OCI-LY7 (cell line): ENCODE measurements around the gene FRRS1. TPM values are rescaled to one million over a fixed set of nuclear protein-coding genes. Genes with fewer than 3 reads are reported as not detected.

Experiments
- BruUV-seq: library from RNA; stranded (reverse); fragments of 400-500 nt; replicated peaks from 2 replicates; lab custom pipeline; 2021; lab: Mats Ljungman, UMichigan
- CTCF ChIA-PET: fragments of 300-600 bp; sonication (Branson Sonifier 250); formaldehyde crosslinking; loops from one replicate; lab custom pipeline; 2022; ENCODE audit warnings: antibody characterized with exemption; ENCODE audit not compliant: unreplicated experiment; lab: Charles Lee
- POLR2A ChIA-PET: fragments of 300-600 bp; sonication (Branson Sonifier 250); formaldehyde crosslinking; loops from one replicate; lab custom pipeline; 2022; ENCODE audit warnings: antibody characterized with exemption; lab: Charles Lee
- DNase-seq: peaks from one replicate; pipeline ENCODE4 v3.0.0-alpha.2; 2015; ENCODE audit warnings: low spot score
- H2AFZ ChIP-seq: fragments of 200-600 bp; sonication (generic), shearing (Covaris generic); 2 replicates; pipeline ENCODE4 v1.6.1; 2014; ENCODE audit warnings: mild to moderate bottlenecking, antibody characterized with exemption, low read length, moderate library complexity
- H3K27ac ChIP-seq: fragments of 200-600 bp; sonication (generic); 2 replicates; pipeline ENCODE4 v1.5.1; 2014; ENCODE audit warnings: mixed run types, low read depth, mild to moderate bottlenecking, moderate library complexity, low read length, inconsistent platforms; ENCODE audit not compliant: poor library complexity, severe bottlenecking
- H3K36me3 ChIP-seq: fragments of 200-600 bp; sonication (generic); 2 replicates; pipeline ENCODE4 v1.6.1; 2014; ENCODE audit warnings: mild to moderate bottlenecking, antibody characterized with exemption, low read length, moderate library complexity, mixed read lengths; ENCODE audit not compliant: insufficient read depth
- H3K4me1 ChIP-seq: fragments of 200-600 bp; sonication (generic); 2 replicates; pipeline ENCODE4 v1.5.1; 2014; ENCODE audit warnings: mild to moderate bottlenecking, low read length; ENCODE audit not compliant: insufficient read depth, poor library complexity, severe bottlenecking
- H3K4me2 ChIP-seq: fragments of 200-600 bp; sonication (generic); 2 replicates; pipeline ENCODE4 v1.6.1; 2014; ENCODE audit warnings: mild to moderate bottlenecking, low read length
- H3K4me3 ChIP-seq: fragments of 200-600 bp; sonication (generic); 2 replicates; pipeline ENCODE4 v1.5.1; 2014; ENCODE audit warnings: mild to moderate bottlenecking, low read depth, low read length; ENCODE audit not compliant: poor library complexity, severe bottlenecking
- H3K79me2 ChIP-seq: fragments of 200-600 bp; sonication (generic); 2 replicates; pipeline ENCODE4 v1.6.1; 2016; ENCODE audit warnings: low read depth, mild to moderate bottlenecking, low read length, moderate library complexity, mixed read lengths; ENCODE audit not compliant: insufficient read depth
- H3K9me2 ChIP-seq: fragments of 200-600 bp; sonication (generic); 2 replicates; pipeline ENCODE4 v1.6.1; 2016; ENCODE audit warnings: mild to moderate bottlenecking, low read length, mixed read lengths; ENCODE audit not compliant: insufficient read depth
- H3K9me3 ChIP-seq: fragments of 200-600 bp; sonication (generic); 2 replicates; pipeline ENCODE4 v1.6.1; 2014; ENCODE audit warnings: mild to moderate bottlenecking, mixed run types, low read length, mixed read lengths
- H4K20me1 ChIP-seq: fragments of 200-600 bp; sonication (generic); 2 replicates; pipeline ENCODE4 v1.6.1; 2014; ENCODE audit warnings: mild to moderate bottlenecking, antibody characterized with exemption, low read length, moderate library complexity, mixed read lengths; ENCODE audit not compliant: insufficient read depth
- CTCF ChIP-seq: fragments of 200-600 bp; sonication (generic); conservative IDR thresholded peaks from 2 replicates; pipeline ENCODE4 v1.5.1; 2014; ENCODE audit warnings: mild to moderate bottlenecking, antibody characterized with exemption, low read length, moderate library complexity, mixed read lengths
- EZH2phosphoT487 ChIP-seq: fragments of 200-600 bp; sonication (generic); IDR thresholded peaks from 2 replicates; pipeline ENCODE4 v1.6.1; 2018; ENCODE audit warnings: low read depth, borderline replicate concordance, mild to moderate bottlenecking, mixed run types, antibody characterized with exemption, low read length, moderate library complexity, mixed read lengths
- intact Hi-C: fragments of 100-400 bp; cut with micrococcal nuclease; formaldehyde crosslinking; loops from one replicate; pipeline ENCODE4 v1.10.0; 2022; ENCODE audit not compliant: unreplicated experiment
- small RNA-seq: library from RNA; depleted of rRNA; stranded (forward); fragments of <200 nt; gene quantifications from one replicate; pipeline ENCODE3, GENCODE V24; 2014
- total RNA-seq, 2 experiments: library from RNA; depleted of rRNA in 1 of 2; stranded (reverse); fragments of >200 nt in 1 of 2; shearing (Covaris generic) in 1 of 2; gene quantifications; 2 replicates each; pipeline ENCODE4 v1.2.3, GENCODE V29; 2014 to 2022

FRRS1 gene
- total RNA-seq, 2 experiments from 2014 or later, result 4.5 to 6.5 TPM

GRCh38 chr1:99661780-99662179 is 104.7 kb downstream of the FRRS1 start:
- intact Hi-C loops, result no loop called here
- Histone ChIP-seq H3K4me1 (no peaks in the 10 kb centered on the region), H3K36me3 (no peaks in the 10 kb centered on the region), H3K9me2 (no peaks in the 10 kb centered on the region), H3K27ac (no peak overlapping the region), H3K4me3 (no peak overlapping the region), H3K79me2 (no peaks in the 10 kb centered on the region), H3K9me3 (no peaks in the 10 kb centered on the region), H4K20me1 (no peaks in the 10 kb centered on the region), H3K4me2 (no peak overlapping the region), H2AFZ (no peak overlapping the region)
- no peak for DNase-seq
- BruUV-seq, result no TSS peak
- CTCF ChIA-PET, result no interaction called here
- POLR2A ChIA-PET, result no interaction called here
- TF ChIP-seq EZH2phosphoT487, result no peak
- no peak for TF ChIP-seq CTCF

- no peak overlapping the region for H3K4me2 ChIP-seq
- no peaks in the 10 kb centered on the region for H3K9me3 ChIP-seq
- intact Hi-C loops, result no loop called here
- no peak overlapping the region for H3K27ac ChIP-seq
- no peaks in the 10 kb centered on the region for H3K9me2 ChIP-seq
- BruUV-seq, result no TSS peak
- POLR2A ChIA-PET, result interaction anchor here (0.6 to 1.0 kb wide), 2 partner anchors 11 to 18 kb away, joined by 3 to 4 read pairs; no protein-coding TSS in a partner anchor
- no peak overlapping the region for H2AFZ ChIP-seq
- TF ChIP-seq EZH2phosphoT487 (no peak), CTCF (no peak)
- H4K20me1 ChIP-seq, result no peaks in the 10 kb centered on the region
- H3K36me3 ChIP-seq, result no peaks in the 10 kb centered on the region
- CTCF ChIA-PET, result no interaction called here
- H3K4me3 ChIP-seq, result no peak overlapping the region
- no peaks in the 10 kb centered on the region for H3K4me1 ChIP-seq
- H3K79me2 ChIP-seq, result no peaks in the 10 kb centered on the region
- DNase-seq, result no peak
Measured at GRCh38 chr1:99660496-99660895, 105.9 kb downstream of the FRRS1 start.

GRCh38 chr1:99659755-99660210 is 106.7 kb downstream of the FRRS1 start:
- no peak for TF ChIP-seq EZH2phosphoT487
- no peak for TF ChIP-seq CTCF
- no peaks in the 10 kb centered on the region for H3K36me3 ChIP-seq
- no peaks in the 10 kb centered on the region for H3K9me2 ChIP-seq
- intact Hi-C loops, result no loop called here
- H3K79me2 ChIP-seq, result no peaks in the 10 kb centered on the region
- no peak overlapping the region for H3K27ac ChIP-seq
- H3K4me3 ChIP-seq, result no peak overlapping the region
- no peak for DNase-seq
- no peaks in the 10 kb centered on the region for H3K9me3 ChIP-seq
- CTCF ChIA-PET, result no interaction called here
- POLR2A ChIA-PET, result interaction anchor here (1.0 kb wide), 1 partner anchor 19 kb away, joined by 3 read pairs; no protein-coding TSS in a partner anchor
- no peaks in the 10 kb centered on the region for H3K4me1 ChIP-seq
- no peak overlapping the region for H2AFZ ChIP-seq
- no peaks in the 10 kb centered on the region for H4K20me1 ChIP-seq
- no peak overlapping the region for H3K4me2 ChIP-seq
- no TSS peak for BruUV-seq

Small RNA genes lying within 50 kb of the gene (small RNA-seq; reads per million reads assigned to genes)
- gene RF00019, result not detected
- not detected for gene RNU4-75P

Other genes starting within 250 kb of the FRRS1 start
- not detected in 2 replicates for gene PALMD, start 120.5 kb downstream of the FRRS1 start, total RNA-seq (2014; rRNA removed; shearing (Covaris generic))
- gene PALMD, start 120.5 kb downstream of the FRRS1 start, total RNA-seq (2022), result not detected in 2 replicates
- gene AGL, start 83.7 kb upstream of the FRRS1 start, total RNA-seq (2014; rRNA removed; shearing (Covaris generic)), result 11.6 and 12.2 TPM in 2 replicates
- 20.6 and 22.5 TPM in 2 replicates for gene AGL, start 83.7 kb upstream of the FRRS1 start, total RNA-seq (2022)
- gene SLC35A3, start 203.4 kb upstream of the FRRS1 start, total RNA-seq (2014; rRNA removed; shearing (Covaris generic)), result 15.9 and 26.8 TPM in 2 replicates
- gene SLC35A3, start 203.4 kb upstream of the FRRS1 start, total RNA-seq (2022), result 24.8 and 25.4 TPM in 2 replicates